SK-N-SH (cell line): ENCODE data around the gene DGKE. TPM values are rescaled to one million over a fixed set of nuclear protein-coding genes. Genes with fewer than 3 reads are reported as not detected.

ENCODE experiments used
- CTCF ChIA-PET: fragments of 300-600, 350-600 bp; formaldehyde crosslinking; extraction: SDS; loops from one replicate; lab custom pipeline; 2021; lab: Yijun Ruan, JAX
- POLR2A ChIA-PET: fragments of 350-600 bp; sonication (Branson Sonifier 250); formaldehyde crosslinking; extraction: SDS; loops from one replicate; lab custom pipeline; 2020; ENCODE audit warnings: antibody characterized with exemption, inconsistent platforms; lab: Yijun Ruan, JAX
- DNase-seq: peaks from one replicate; pipeline ENCODE4 v3.0.0; 2012
- H2AFZ ChIP-seq: fragments of 200-600 bp; sonication (generic); 2 replicates; pipeline ENCODE4 v1.8.1; 2016; ENCODE audit warnings: antibody characterized with exemption, mild to moderate bottlenecking, low read depth
- H3F3A ChIP-seq: fragments of 200-600 bp; sonication (generic); replicated peaks from 2 replicates; pipeline ENCODE3; 2016; ENCODE audit warnings: antibody characterized with exemption, mild to moderate bottlenecking; ENCODE audit not compliant: insufficient read depth
- H3K27ac ChIP-seq, 2 experiments: fragments of 200-500 bp in 1 of 2; fragments of 200-600 bp in 1 of 2; sonication (Bioruptor generic) in 1 of 2; sonication (generic), shearing (Covaris generic) in 1 of 2; 2 replicates each; pipeline versions ENCODE4 v1.5.1 to v1.6.1; 2014 to 2016; ENCODE audit warnings: low read depth in 2 of 2, inconsistent platforms in 1 of 2, low read length in 1 of 2, mild to moderate bottlenecking in 1 of 2, mixed read lengths in 1 of 2
- H3K27me3 ChIP-seq: fragments of 200-600 bp; sonication (generic), shearing (Covaris generic); 2 replicates; pipeline ENCODE4 v1.6.1; 2016; ENCODE audit warnings: mixed run types; ENCODE audit not compliant: insufficient read depth
- H3K36me3 ChIP-seq, 2 experiments: fragments of 200-500 bp in 1 of 2; fragments of 200-600 bp in 1 of 2; sonication (Bioruptor generic) in 1 of 2; sonication (generic) in 1 of 2; replicated peaks in 1 of 2; 2 replicates each; pipeline versions ENCODE3 to v1.5.1; 2014 to 2016; ENCODE audit warnings: low read length in 1 of 2, mild to moderate bottlenecking in 1 of 2; ENCODE audit not compliant: insufficient read depth in 2 of 2, control insufficient read depth in 1 of 2
- H3K4me1 ChIP-seq, 2 experiments: fragments of 200-500 bp in 1 of 2; fragments of 200-600 bp in 1 of 2; sonication (Bioruptor generic) in 1 of 2; sonication (generic), shearing (Covaris generic) in 1 of 2; 2 replicates each; pipeline versions ENCODE4 v1.5.1 to v1.6.1; 2014 to 2016; ENCODE audit warnings: low read depth in 1 of 2, low read length in 1 of 2, mixed run types in 1 of 2; ENCODE audit not compliant: insufficient read depth in 2 of 2, control insufficient read depth in 1 of 2
- H3K4me2 ChIP-seq: fragments of 200-600 bp; sonication (generic), shearing (Covaris generic); 2 replicates; pipeline ENCODE4 v1.6.1; 2017; ENCODE audit warnings: mixed run types
- H3K4me3 ChIP-seq, 2 experiments: fragments of 200-500 bp in 1 of 2; fragments of 200-600 bp in 1 of 2; sonication (Bioruptor generic) in 1 of 2; sonication (generic), shearing (Covaris generic) in 1 of 2; 2 replicates each; pipeline versions ENCODE4 v1.5.1 to v1.8.1; 2014 to 2016; ENCODE audit warnings: low read depth in 2 of 2, inconsistent platforms in 1 of 2, low read length in 1 of 2, mild to moderate bottlenecking in 1 of 2, mixed read lengths in 1 of 2, moderate library complexity in 1 of 2
- H3K79me2 ChIP-seq: fragments of 200-600 bp; sonication (generic); 2 replicates; pipeline ENCODE4 v1.8.1; 2017; ENCODE audit warnings: mild to moderate bottlenecking; ENCODE audit not compliant: insufficient read depth
- H3K9ac ChIP-seq: fragments of 200-600 bp; sonication (generic); 2 replicates; pipeline ENCODE4 v1.6.1; 2017; ENCODE audit warnings: mixed run types
- H3K9me2 ChIP-seq: fragments of 200-600 bp; sonication (generic); 2 replicates; pipeline ENCODE4 v1.6.1; 2017; ENCODE audit warnings: mixed run types
- H3K9me3 ChIP-seq: fragments of 200-600 bp; sonication (generic); 2 replicates; pipeline ENCODE4 v1.6.1; 2017; ENCODE audit warnings: mixed run types, mild to moderate bottlenecking, moderate library complexity
- H4K20me1 ChIP-seq: fragments of 200-600 bp; sonication (generic); 2 replicates; pipeline ENCODE4 v1.6.1; 2017; ENCODE audit warnings: mild to moderate bottlenecking, mixed run types; ENCODE audit not compliant: insufficient read depth
- CHD2 ChIP-seq: fragments of 150-350 bp; IDR thresholded peaks from 2 replicates; pipeline ENCODE4 v1.6.1; 2018; ENCODE audit warnings: low read length; ENCODE audit not compliant: partially characterized antibody
- CTCF ChIP-seq: fragments of 200-600 bp; sonication (generic); IDR thresholded peaks from 2 replicates; pipeline ENCODE4 v1.6.1; 2017; ENCODE audit warnings: antibody characterized with exemption, mild to moderate bottlenecking, moderate library complexity
- EP300 ChIP-seq, 2 experiments: IDR thresholded peaks; 2 replicates each; pipeline versions ENCODE4 v1.4.0 to v1.6.1; 2012; ENCODE audit warnings: borderline replicate concordance in 1 of 2, low read depth in 1 of 2, low read length in 1 of 2
- FOXM1 ChIP-seq: IDR thresholded peaks from 2 replicates; pipeline ENCODE4 v1.4.0; 2012; ENCODE audit warnings: low read depth, mild to moderate bottlenecking
- GATA2 ChIP-seq: sonication (generic); formaldehyde crosslinking; IDR thresholded peaks from 2 replicates; pipeline ENCODE4 v1.5.0; 2020; ENCODE audit warnings: mild to moderate bottlenecking, missing genetic modification reagents
- MXI1 ChIP-seq: IDR thresholded peaks from 2 replicates; pipeline ENCODE4 v1.6.1; 2012; ENCODE audit warnings: mild to moderate bottlenecking, low read depth, low read length, improper control_type of control experiment
- NRF1 ChIP-seq: IDR thresholded peaks from 2 replicates; pipeline ENCODE4 v1.6.1; 2012; ENCODE audit warnings: low read depth, mild to moderate bottlenecking, low read length
- POLR2AphosphoS5 ChIP-seq: IDR thresholded peaks from 2 replicates; pipeline ENCODE4 v1.6.1; 2012; ENCODE audit warnings: low read depth, low read length
- RCOR1 ChIP-seq: fragments of 150-350 bp; IDR thresholded peaks from 2 replicates; pipeline ENCODE4 v1.6.1; 2017; ENCODE audit warnings: antibody characterized with exemption, low read length
- REST ChIP-seq: IDR thresholded peaks from 2 replicates; pipeline ENCODE4 v1.6.1; 2012; ENCODE audit warnings: mild to moderate bottlenecking, low read depth, low read length, moderate library complexity
- RXRA ChIP-seq: IDR thresholded peaks from 2 replicates; pipeline ENCODE4 v1.4.0; 2012; ENCODE audit warnings: low read depth, mild to moderate bottlenecking, borderline replicate concordance
- SIN3A ChIP-seq: IDR thresholded peaks from 2 replicates; pipeline ENCODE4 v1.6.1; 2012; ENCODE audit warnings: low read depth, mild to moderate bottlenecking, low read length, moderate library complexity, borderline replicate concordance
- TAF1 ChIP-seq: IDR thresholded peaks from 2 replicates; pipeline ENCODE4 v1.6.1; 2012; ENCODE audit warnings: low read depth, mild to moderate bottlenecking, low read length, moderate library complexity, borderline replicate concordance
- WGBS: methylation state at CpG from one replicate; pipeline ENCODE4 v1.1.6; 2017; ENCODE audit warnings: low lambda C conversion rate; 5-methylcytosine and 5-hydroxymethylcytosine counted together
- polyA plus RNA-seq, 3 experiments: library from polyadenylated mRNA; depleted of rRNA; stranded (reverse); fragments of >200 nt; gene quantifications; 2 replicates each; pipeline ENCODE4 v1.2.3, GENCODE V29; 2012
- TF ChIP-seq, protein P1 (sequence below): fragments of 150-350 bp; IDR thresholded peaks from 2 replicates; pipeline ENCODE4 v1.6.1; 2016; ENCODE audit warnings: mild to moderate bottlenecking, low read depth, low read length
- TF ChIP-seq, protein P2 (sequence below): fragments of 150-350 bp; IDR thresholded peaks from 2 replicates; pipeline ENCODE4 v1.6.1; 2017; ENCODE audit warnings: antibody characterized with exemption, low read length, low read depth, borderline replicate concordance
- TF ChIP-seq, protein P3 (sequence below): IDR thresholded peaks from 2 replicates; pipeline ENCODE4 v1.4.0; 2012; ENCODE audit warnings: low read depth, borderline replicate concordance
- TF ChIP-seq, protein P4 (sequence below): IDR thresholded peaks from 2 replicates; pipeline ENCODE4 v1.4.0; 2012; ENCODE audit warnings: low read depth

The DGKE gene
- polyA plus RNA-seq, 1 of the 3 experiments (the other 2 are of a cell fraction) = 2.4 TPM

- TF ChIP-seq REST = no peak
- no peak for TF ChIP-seq RXRA
- no peak for TF ChIP-seq CTCF
- TF ChIP-seq MXI1 = no peak
These were observed 45.3 kb downstream of the DGKE start (continued) for GRCh38 chr17:56879280-56879679.

GRCh38 chr17:56880133-56880532 lies 46.2 kb downstream of the DGKE start:
- H3K27me3 ChIP-seq = no peaks in the 10 kb centered on the region
- H3K9ac ChIP-seq = no peak overlapping the region
- H3K9me2 ChIP-seq = no peaks in the 10 kb centered on the region
- H3F3A ChIP-seq = no peaks in the 10 kb centered on the region
- H3K4me3 ChIP-seq = no peak overlapping the region
- ChIA-PET CTCF (interaction anchor here (1.1 kb wide), 1 partner anchor 100 kb away, joined by 3 read pairs; no protein-coding TSS in a partner anchor), POLR2A (no interaction called here)
- no peaks in the 10 kb centered on the region for H3K79me2 ChIP-seq
- no peaks in the 10 kb centered on the region for H3K4me1 ChIP-seq
- no peak for DNase-seq
- H3K4me2 ChIP-seq = no peak overlapping the region
- no peaks in the 10 kb centered on the region for H3K9me3 ChIP-seq
- 75% methylated on average over 3 of the region's 3 CpGs for WGBS
- no peaks in the 10 kb centered on the region for H3K36me3 ChIP-seq
- H4K20me1 ChIP-seq = no peaks in the 10 kb centered on the region
- H3K27ac ChIP-seq = no peak overlapping the region
- H2AFZ ChIP-seq = no peak overlapping the region
- TF ChIP-seq TAF1 = no peak
- TF ChIP-seq EP300 (IDR thresholded peaks at IDR 0.05; ENCODE audit: borderline replicate concordance in 1 of 2, low read depth in 1 of 2, low read length in 1 of 2) = no peak
- no peak for TF ChIP-seq RCOR1
- TF ChIP-seq, protein P1, sequence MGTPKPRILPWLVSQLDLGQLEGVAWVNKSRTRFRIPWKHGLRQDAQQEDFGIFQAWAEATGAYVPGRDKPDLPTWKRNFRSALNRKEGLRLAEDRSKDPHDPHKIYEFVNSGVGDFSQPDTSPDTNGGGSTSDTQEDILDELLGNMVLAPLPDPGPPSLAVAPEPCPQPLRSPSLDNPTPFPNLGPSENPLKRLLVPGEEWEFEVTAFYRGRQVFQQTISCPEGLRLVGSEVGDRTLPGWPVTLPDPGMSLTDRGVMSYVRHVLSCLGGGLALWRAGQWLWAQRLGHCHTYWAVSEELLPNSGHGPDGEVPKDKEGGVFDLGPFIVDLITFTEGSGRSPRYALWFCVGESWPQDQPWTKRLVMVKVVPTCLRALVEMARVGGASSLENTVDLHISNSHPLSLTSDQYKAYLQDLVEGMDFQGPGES = no peak
- no peak for TF ChIP-seq FOXM1
- no peak for TF ChIP-seq REST
- TF ChIP-seq, protein P2, sequence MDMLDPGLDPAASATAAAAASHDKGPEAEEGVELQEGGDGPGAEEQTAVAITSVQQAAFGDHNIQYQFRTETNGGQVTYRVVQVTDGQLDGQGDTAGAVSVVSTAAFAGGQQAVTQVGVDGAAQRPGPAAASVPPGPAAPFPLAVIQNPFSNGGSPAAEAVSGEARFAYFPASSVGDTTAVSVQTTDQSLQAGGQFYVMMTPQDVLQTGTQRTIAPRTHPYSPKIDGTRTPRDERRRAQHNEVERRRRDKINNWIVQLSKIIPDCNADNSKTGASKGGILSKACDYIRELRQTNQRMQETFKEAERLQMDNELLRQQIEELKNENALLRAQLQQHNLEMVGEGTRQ = no peak
- TF ChIP-seq, protein P3, sequence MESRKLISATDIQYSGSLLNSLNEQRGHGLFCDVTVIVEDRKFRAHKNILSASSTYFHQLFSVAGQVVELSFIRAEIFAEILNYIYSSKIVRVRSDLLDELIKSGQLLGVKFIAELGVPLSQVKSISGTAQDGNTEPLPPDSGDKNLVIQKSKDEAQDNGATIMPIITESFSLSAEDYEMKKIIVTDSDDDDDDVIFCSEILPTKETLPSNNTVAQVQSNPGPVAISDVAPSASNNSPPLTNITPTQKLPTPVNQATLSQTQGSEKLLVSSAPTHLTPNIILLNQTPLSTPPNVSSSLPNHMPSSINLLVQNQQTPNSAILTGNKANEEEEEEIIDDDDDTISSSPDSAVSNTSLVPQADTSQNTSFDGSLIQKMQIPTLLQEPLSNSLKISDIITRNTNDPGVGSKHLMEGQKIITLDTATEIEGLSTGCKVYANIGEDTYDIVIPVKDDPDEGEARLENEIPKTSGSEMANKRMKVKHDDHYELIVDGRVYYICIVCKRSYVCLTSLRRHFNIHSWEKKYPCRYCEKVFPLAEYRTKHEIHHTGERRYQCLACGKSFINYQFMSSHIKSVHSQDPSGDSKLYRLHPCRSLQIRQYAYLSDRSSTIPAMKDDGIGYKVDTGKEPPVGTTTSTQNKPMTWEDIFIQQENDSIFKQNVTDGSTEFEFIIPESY = no peak
- TF ChIP-seq, protein P4, sequence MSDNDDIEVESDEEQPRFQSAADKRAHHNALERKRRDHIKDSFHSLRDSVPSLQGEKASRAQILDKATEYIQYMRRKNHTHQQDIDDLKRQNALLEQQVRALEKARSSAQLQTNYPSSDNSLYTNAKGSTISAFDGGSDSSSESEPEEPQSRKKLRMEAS = no peak
- TF ChIP-seq SIN3A = no peak
- no peak for TF ChIP-seq NRF1
- no peak for TF ChIP-seq POLR2AphosphoS5
- no peak for TF ChIP-seq GATA2 (CRISPR knock-in tag)
- TF ChIP-seq CHD2 = no peak
